CD4-positive, alpha-beta T cell treated with Interleukin-4 for 4 hours (primary cell): ENCODE results near the gene MZT2A.
"Not testable (repeated sequence)": the region's sequence is repeated elsewhere in the genome, so short reads cannot be mapped to it uniquely, and the experiment has no call there.

Experiments used
- DNase-seq: peaks from one replicate; pipeline ENCODE4 v3.0.0-alpha.2; 2020

The MZT2A gene

DNA sequence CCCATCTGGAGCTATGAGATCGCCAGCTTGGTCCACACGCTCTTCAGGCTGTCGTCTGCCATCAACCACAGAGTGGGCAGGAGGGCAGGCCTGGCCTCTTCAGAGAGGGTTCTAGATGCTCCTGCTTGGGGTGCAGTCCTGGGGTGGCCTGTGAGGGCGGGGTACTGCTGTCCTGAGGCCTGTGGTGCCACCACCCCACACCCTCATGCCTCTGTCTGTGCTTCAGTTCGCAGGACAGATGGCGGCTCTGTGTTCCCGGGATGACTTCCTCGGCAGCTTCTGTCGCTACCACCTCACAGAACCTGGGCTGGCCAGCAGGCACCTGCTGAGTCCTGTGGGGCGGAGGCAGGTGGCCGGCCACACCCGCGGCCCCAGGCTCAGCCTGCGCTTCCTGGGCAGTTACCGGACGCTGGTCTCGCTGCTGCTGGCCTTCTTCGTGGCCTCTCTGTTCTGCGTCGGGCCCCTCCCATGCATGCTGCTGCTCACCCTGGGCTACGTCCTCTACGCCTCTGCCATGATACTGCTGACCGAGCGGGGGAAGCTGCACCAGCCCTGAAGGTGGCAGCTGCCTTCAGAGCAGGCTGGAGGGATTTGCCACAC lies 27.8 kb upstream of the MZT2A start:
- not testable (repeated sequence) for DNase-seq

DNA sequence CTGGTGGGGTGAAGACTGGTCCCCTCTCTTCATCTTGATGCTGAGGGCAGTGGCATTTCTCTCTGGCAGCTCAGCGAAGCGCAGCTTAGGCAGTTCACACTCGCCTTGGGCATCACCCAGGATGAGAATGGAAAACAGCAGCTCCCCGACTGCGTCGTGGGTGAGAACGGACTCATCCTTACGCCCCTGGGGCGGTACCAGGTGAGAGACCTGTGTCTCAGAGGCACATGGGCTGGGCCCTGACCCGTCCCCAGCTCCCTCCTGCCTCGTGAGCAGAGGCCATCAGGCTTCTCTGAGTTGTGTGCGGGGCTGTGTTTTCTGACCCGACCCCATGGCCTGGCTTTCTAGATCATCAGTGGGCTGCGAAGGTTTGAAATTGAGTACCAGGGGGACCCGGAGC lies 27.3 kb upstream of the MZT2A start:
- DNase-seq = no peak

DNA sequence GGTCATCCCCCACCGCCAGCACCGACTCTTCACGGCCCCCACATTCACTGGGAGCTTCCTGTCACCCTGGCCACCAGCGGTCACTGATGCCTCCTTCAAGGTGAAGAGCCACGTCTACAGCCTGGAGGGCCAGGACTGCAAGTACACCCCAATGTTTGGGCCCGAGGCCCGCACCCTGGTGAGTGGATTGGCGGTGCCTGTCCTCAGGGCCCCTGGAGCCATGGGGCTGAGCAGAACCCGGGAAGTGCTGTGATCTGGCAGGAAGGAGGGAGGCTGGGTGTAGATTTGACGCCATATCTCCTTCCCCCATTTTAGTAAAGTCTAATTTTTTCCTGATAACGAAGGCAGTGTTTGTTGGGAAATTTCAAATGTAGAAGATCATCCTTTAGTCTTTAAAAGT lies 26.3 kb upstream of the MZT2A start:
- DNase-seq = not testable (repeated sequence)

DNA sequence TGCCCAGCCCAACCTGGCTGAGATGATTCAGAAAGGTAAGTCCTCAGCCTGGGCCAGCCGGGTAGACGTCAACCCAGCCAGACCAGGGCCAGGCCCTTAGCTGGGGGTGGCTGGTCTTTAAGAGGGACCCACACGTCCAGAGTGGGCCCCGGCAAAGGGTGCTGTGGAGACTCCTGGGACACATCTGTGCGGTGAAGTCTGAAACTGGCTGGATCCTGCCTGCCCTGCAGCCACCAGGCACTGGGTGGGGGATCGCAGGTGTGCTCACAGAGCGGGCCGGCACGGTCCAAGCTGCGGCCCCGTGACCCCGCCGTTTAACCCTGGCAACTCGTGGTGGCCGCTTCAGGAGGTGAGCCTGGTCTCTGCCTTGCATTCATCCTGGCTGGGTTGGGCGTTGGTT lies 25.7 kb upstream of the MZT2A start:
- DNase-seq = not testable (repeated sequence)

DNA sequence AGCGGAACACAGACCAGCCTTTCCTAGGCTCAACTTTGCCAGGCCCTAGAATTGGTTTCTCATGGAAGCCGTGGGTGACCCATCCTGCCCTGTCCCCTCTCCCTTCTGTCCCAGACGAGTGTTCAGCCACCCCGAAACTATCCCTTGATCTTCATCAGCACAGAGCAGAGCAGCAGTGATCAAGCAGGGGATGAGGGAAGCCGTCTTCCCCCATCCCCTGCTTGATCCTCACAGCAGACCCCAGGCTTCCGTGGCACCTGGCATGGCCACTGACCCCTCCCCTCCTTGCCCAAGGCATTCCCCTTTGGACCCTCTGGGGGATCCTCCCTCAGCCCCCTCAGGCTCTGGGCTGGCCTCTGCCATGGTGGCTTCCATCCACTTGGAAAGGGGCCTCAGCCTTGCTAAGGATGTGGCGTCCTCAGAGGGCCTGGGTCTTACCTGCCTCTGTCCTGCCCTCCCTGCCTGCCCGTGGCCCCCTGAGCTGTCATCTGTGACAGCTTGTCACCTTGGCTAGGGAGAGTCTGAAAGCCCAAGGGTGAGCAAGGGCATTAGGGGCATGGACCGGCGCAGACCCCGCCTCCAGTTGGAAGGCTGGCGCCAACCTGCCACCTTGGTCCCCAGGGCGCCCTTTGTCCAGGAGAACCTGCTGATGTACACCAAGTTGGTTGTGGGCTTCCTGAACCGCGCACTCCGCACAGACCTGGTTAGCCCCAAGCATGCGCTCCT lies 25.1 kb upstream of the MZT2A start:
- DNase-seq = no peak

DNA sequence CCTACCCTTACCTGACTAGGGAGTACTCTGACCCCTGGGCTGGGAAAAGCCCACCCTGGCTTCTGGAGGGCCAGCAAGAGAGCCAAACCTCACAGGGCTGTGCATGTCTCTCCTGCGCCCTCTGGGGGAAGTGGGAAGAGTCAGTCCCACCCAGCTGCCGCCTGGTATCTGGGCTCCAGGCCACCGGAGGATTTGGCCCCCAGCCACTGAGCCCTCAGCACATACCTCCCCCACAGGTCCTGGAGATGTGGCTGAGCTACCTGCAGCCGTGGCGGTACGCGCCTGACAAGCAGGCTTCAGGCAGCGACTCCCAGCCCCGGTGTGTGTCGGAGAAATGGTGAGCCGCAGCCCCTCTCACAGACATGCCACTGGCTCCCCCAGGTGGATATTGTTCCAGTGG lies 24.4 kb upstream of the MZT2A start:
- not testable (repeated sequence) for DNase-seq

DNA sequence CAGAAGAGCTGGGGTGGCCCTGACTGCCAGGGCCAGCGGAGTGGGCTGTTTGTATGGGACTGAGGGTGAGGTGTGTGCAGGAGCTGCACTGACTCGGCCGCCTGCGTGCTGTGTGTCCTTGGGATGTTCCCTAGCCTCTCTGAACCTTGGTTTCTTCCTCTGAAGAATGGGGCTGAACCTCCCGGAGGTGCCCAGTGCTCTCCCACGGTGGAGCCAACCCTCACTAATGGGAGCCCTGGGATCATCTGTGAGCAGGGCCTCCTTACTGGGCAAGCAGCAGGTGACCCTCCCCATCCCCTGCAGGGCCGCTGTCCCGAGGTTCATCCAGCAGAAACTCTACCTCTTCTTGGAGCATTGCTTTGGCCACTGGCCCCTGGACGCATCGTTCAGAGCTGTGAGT lies 23.8 kb upstream of the MZT2A start:
- DNase-seq = no peak

DNA sequence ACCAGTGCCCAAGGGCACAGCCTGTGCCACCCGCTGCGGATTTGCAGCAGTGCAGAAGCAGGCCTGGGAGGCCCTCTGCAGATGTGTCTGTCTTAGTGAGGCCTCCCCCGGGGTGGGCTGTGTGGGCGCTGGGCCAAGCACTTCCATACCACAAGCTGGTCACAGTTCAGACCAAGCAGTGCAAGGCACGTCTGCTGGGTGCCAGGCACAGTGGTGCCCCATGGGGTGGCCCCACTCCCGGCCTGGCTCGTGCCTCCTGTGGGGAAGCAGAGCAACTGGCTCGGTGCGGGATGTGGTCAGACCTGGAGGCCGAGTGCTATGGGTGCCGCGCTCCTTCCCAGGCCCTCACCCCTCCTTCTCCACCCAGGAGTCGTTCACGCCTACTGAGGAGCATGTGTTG lies 23.0 kb upstream of the MZT2A start:
- DNase-seq = not testable (repeated sequence)

DNA sequence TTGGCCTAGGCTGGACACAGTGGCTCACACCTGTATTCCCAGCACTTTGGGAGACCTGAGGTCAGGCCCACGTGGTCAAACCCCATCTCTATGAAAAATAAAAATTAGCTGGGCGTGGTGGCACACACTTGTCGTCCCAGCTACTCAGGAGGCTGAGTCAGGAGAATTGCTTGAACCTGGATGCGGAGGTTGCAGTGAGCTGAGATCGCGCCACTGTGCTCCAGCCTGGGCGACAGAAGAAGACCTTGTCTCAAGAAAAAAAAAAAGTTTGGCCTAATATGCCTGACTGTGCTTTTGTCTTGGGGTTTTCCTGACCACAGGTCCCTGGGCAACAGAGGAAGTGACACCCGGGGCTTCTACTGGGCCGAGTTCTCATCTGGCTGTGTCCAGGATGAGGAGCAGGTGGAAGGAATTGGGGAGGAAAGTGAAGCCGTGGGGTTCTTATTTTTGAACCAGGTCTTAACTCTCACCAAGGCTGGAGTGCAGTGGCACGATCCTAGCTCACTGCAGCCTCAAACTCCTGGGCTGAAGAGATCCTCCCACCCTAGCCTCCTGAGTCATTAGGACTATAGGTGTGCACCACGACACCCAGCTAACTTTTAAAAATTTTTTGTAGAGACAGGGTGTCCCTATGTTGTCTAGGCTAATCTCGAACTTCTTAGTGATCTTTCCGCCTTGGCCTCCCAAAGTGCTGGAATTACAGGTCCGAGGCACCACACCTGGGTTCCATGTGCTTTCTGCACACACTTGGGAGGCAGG lies 22.4 kb upstream of the MZT2A start:
- DNase-seq = not testable (repeated sequence)

DNA sequence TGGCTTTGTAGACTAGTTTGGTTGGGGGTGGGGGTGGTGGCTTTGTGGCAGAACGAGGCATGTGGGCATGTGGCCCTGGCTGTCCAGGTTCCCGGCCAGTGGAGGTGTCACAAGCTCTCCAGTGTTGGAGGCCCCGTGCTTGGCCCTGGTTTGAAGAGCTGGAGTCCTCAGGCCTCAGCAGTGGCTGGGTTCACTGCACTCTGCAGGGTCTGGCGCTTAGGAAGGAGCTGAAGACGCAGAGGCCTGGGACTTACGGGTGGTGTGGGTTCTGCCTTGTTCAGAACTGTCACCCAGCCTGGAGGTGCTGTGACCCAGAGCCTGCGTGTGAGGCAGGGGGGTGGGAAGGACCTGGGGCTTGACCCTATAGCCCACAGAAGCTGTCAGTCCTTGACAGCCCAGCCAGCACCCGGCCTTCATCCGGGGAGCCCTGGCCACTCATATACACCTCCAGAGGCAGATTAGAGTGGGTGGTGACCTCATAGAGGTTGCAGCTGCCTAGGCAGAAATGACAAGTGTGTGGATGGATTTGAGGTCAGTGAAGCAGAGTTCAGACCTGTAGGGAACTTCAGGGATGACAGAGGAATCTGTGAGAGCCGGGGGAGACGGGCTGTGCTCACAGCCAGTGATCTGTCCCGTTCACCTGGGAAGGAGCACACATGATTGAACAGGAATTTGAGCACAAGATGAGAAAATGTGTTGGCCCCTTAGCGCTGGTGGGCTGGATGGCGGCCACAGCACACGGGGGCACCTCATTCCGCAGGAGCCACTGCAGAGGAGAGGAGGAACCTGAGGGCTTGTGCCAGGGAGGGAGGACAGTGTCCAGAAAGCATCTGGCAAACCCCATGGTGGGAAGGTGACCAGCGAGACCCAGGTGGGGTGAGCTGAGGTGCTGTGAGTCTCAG lies 20.0 kb upstream of the MZT2A start:
- not testable (repeated sequence) for DNase-seq

DNA sequence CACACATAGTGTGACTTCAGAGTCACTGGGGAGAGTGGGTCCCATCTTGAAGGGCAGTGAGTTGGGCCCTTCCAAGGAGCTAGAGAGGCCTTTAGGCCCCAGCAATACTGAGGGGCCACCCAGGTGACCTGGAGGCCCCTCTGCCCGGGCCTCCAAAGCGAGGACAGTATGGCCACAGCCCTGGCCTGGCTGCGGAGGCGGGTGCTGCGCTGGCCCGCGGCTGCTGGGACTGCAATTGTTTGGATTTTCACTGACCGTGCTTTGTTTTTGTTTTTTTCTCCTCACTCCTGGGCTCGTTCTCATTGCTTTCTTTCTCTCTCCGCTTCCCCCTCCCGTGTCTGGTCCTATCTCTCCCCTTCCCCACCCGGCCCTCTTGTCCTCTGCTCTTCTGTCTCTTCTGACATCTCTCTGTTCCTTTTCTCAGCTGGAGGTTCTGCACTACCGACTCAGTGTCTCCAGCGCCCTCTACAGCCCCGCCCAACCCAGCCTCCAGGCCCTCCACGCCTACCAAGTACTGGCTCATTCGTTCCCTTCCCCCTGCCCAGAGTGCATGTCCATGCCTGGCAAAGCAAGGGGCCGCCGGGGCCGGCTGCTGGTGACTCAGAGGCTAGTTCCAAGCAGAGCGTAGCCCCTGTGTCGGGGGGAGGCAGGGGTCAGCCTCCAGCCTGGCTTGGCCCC lies 19.2 kb upstream of the MZT2A start:
- DNase-seq = not testable (repeated sequence)

DNA sequence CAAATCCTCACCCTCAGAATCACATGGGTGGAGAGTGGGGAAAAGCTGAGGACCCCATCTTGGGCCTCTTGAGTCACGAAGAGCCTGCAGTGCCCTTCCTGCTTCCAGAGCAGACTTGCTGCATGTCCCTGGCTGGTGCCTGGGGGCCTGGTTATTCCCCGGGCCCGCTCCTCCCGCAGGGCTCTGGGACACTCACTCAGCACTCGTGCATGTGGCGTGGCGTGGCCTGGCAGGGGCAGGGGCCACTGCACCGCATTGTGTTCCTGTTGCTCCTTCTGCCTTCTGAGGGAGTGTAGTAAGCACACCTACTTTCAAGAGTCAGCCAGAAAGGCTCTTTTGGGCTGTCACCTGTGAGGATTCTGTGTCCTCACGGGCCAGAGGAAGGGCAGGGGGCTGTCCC lies 17.4 kb upstream of the MZT2A start:
- DNase-seq = no peak

DNA sequence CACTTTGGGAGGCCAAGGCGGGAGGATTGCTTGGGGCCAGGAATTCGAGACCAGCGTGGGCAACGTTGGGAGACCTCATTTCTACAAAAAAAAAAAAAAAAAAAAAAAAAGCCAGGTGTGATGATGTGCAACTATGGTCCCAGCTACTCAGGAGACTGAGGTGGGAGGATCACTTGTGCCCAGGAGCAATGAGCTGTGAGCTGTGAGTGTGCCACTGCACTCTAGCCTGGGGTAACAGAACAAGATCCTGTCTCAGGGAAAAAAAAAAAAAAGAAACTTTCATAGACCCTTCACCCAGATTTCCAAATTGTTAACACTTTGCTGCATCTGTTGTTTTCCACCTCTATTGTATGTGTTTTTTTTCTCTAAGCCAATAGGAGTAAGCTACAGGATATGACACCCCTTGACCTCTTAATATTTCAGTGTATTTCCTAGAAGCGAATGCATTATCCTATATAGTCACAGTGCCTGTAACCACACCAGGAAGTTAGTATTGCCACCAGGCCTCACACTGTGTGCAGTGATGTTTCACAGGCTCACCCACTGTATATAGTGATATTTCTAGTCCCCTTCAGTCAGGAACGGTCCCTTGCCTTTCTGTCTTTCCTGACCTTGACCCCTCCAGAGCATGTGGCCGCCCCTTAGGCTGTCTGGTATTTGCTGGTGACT lies 12.0 kb upstream of the MZT2A start:
- DNase-seq = not testable (repeated sequence)

DNA sequence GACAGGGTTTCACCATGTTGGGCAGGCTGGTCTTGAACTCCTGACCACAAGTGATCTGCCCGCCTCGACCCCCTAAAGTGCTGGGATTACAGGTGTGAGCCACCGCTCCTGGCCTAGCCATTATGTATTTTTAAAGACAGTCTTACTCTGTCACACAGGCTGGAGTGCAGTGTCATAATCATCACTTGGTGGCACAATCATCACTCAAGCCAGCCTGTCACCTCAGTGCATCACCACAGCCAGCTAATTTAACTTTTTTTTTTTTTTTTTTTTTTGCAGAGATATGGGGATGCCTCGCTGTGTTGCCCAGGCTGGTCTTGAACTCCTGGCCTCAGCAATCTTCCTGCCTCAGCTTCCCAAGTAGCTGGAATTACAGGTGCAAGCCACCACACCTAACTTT lies 11.4 kb upstream of the MZT2A start:
- DNase-seq = not testable (repeated sequence)

DNA sequence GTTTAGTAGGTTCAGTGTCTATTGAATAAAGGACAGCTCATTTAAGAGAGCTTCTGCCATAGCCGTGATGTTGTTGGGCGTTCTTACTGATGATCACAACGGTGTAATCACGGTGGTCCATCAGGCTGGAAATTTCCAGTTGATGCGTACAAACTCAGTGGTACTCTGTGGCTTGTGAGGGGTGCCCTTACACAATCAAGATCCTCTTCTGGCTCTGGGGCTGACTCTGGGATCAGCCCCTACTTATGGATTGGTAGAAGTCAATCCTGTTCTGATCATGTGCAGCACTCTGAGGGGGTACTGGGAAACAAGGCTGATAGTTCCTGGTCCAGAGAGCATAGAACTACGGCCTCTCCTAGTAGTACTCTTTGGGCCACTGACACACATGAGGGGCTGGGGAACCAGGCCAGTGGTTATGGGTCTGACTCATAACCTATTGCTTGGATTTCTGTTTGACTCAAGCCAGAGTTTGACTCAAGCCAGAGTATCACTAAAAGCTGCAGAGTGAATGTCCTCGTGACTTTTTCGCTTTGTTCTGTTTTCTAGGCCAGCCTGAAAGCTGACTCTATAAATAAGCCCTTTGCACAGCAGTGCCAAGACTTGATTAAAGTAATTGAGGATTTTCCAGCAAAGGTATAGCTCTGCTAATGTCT lies 6.2 kb upstream of the MZT2A start:
- not testable (repeated sequence) for DNase-seq

DNA sequence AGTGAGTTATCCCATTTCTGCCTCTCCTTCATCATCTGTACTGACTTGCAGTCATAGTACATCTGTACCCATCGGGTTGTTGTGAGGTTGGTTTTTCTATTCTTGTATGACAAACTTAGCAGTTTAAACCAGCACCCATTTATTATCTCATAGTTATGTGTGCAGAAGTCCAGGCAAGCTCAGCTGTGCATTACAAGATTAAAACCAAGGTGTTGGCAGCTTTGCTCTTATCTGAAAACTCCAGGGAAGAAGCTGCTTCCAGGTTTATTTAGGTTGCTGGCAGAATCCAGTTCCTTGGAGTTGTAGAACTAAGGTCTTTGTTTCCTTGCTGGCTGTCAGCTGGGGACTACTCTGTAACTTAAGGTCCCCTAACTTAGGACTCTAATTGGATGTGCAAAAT lies 3.3 kb upstream of the MZT2A start:
- not testable (repeated sequence) for DNase-seq

DNA sequence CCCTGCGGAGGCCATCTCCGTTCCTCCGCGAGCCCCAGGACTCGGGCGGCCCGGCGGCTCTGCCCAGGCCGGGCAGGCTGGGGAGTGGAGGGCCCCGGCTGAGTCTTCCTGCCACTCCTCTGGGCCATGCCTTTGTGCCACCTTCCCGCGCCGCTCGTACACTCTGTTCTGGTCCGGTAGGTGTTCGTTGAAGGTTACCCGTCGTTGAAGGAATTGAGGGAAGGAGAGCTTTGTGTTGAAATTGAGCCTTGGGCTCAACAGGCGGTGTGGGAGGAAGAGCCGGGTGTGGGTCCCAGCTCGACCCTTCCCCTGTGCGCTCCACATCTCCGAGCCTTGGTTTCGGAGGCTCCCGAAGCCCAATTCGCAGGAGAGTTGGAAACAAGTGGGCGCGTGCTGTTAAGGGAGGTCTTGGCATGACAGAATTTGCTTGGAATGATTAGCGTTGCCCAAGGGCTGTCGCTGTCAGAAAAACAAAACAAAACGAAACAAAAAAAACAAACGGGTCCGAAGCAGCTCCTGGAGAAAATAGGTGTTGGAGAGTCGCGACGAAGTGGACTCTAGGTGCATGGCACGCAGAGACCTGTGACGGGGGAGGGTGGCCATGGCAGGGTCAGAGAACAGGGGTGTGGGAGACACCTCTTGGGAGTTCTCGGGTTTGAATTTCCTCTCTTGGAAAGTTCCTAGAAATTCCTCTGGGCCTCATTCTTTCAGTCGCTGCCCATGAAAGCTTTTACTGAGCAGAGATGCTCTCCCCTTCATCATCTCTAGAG lies 1.2 kb upstream of the MZT2A start:
- no peak for DNase-seq

DNA sequence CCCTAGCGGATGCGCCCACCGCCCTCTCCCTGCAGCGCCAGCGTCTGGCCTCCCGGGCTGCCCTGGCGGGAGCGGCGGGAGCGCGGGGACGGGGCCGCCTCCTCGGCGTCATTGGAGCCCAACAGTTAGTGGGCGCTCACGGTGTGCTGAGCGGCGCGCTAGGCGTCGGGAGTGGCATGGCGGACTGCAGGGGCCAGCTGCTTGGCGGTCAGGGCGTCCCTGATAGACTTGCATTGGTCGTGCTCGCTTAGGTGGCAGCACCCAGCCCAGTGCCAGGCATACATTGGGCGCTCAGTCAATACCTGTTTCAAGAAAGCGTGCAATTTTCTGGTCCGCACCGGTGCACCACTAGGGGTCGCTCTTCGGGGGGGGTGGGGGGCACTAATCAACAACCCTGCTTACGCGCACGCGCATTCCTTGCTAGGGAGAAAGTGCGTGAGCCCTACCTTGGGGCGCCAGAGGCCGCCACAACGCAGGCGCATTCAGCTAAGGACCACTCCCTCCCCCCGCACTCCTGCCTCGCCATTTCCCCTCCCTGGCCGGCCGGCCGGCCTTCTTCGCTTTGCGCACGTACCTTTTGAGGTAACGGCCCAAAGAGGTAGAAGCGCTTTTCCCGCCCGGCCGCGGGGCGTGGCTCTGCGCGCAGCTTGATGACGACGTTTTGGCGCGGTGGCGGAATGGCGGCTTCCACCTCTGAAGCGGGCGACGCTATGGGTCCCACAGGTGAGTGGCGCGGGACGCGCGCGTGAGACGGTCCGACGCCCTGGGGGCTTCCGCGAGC lies 411 bp upstream of the MZT2A start:
- DNase-seq = peak; percentile 94

DNA sequence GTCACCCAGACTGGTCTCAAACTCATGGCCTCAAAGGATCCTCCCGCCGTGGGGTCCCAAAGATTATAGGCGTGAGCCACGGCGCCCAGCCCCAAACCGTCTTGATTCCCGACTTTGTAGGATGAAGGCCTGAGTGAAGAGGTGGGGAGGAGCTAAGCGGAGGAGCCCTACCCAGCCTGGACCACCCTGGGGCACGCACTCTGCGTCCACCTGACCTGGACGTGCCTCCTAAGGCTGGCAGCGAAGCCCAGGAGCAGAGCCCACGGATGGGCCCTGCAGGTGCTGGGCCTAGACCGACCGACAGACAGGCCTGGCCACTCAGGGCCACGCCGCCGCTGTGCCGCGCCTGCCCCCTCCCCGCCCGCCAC lies 744 bp downstream of the MZT2A start:
- DNase-seq = not testable (repeated sequence)
